Mesenchymal stem cell (in vitro differentiated cells and primary cell): ENCODE data around the gene RAE1.

ENCODE experiments used
- DNase-seq: peaks from one replicate; pipeline ENCODE4 v3.0.0-alpha.2; 2013
- H2AFZ ChIP-seq: one replicate; pipeline ENCODE4 v1.6.1; 2013; ENCODE audit warnings: low read depth, mild to moderate bottlenecking, control low read depth, inconsistent platforms, low read length, moderate library complexity
- H2AK5ac ChIP-seq: 2 replicates; pipeline ENCODE4 v1.6.1; 2013; ENCODE audit warnings: low read length, moderate library complexity, mild to moderate bottlenecking, inconsistent platforms; ENCODE audit not compliant: severe bottlenecking
- H2BK120ac ChIP-seq: one replicate; pipeline ENCODE4 v1.6.1; 2013; ENCODE audit warnings: low read depth, mild to moderate bottlenecking, inconsistent platforms, low read length, moderate library complexity
- H2BK12ac ChIP-seq, 2 experiments: one replicate each; pipeline ENCODE4 v1.6.1; 2013; ENCODE audit warnings: inconsistent platforms in 2 of 2, low read length in 2 of 2, mild to moderate bottlenecking in 2 of 2, moderate library complexity in 2 of 2, control low read depth in 1 of 2
- H2BK15ac ChIP-seq: one replicate; pipeline ENCODE4 v1.6.1; 2013; ENCODE audit warnings: mild to moderate bottlenecking, low read depth, inconsistent platforms; ENCODE audit not compliant: poor library complexity, severe bottlenecking
- H2BK5ac ChIP-seq: 2 replicates; pipeline ENCODE4 v1.6.1; 2013; ENCODE audit warnings: low read depth, mild to moderate bottlenecking, low read length, control low read depth, inconsistent platforms; ENCODE audit not compliant: poor library complexity, severe bottlenecking
- H3K14ac ChIP-seq, 2 experiments: one replicate each; pipeline ENCODE4 v1.6.1; 2013; ENCODE audit warnings: inconsistent platforms in 2 of 2, low read length in 2 of 2, control low read depth in 1 of 2, mild to moderate bottlenecking in 1 of 2, moderate library complexity in 1 of 2
- H3K18ac ChIP-seq, 2 experiments: one replicate each; pipeline ENCODE4 v1.6.1; 2013; ENCODE audit warnings: inconsistent platforms in 2 of 2, low read length in 2 of 2, control low read depth in 1 of 2, low read depth in 1 of 2, mild to moderate bottlenecking in 1 of 2
- H3K23ac ChIP-seq, 2 experiments: one replicate each; pipeline ENCODE4 v1.6.1; 2013; ENCODE audit warnings: inconsistent platforms in 2 of 2, low read length in 2 of 2, mild to moderate bottlenecking in 2 of 2, moderate library complexity in 2 of 2, control low read depth in 1 of 2
- H3K27ac ChIP-seq: 2 replicates; pipeline ENCODE4 v1.5.1; 2013; ENCODE audit warnings: mild to moderate bottlenecking, moderate library complexity, low read length, control low read depth, inconsistent platforms; ENCODE audit not compliant: poor library complexity, severe bottlenecking
- H3K27me3 ChIP-seq, 2 experiments: 2 replicates each; pipeline versions ENCODE4 v1.6.1 to v1.7.0; 2013; ENCODE audit warnings: low read length in 2 of 2, mild to moderate bottlenecking in 2 of 2, moderate library complexity in 2 of 2, control low read depth in 1 of 2, inconsistent platforms in 1 of 2; ENCODE audit not compliant: control insufficient read depth in 1 of 2, insufficient read depth in 1 of 2
- H3K36me3 ChIP-seq, 2 experiments: 2 replicates each; pipeline versions ENCODE4 v1.6.1 to v1.7.0; 2013; ENCODE audit warnings: low read length in 2 of 2, control low read depth in 1 of 2, inconsistent platforms in 1 of 2, low read depth in 1 of 2, mild to moderate bottlenecking in 1 of 2; ENCODE audit not compliant: insufficient read depth in 2 of 2, control insufficient read depth in 1 of 2
- H3K4ac ChIP-seq, 2 experiments: one replicate each; pipeline ENCODE4 v1.6.1; 2013; ENCODE audit warnings: inconsistent platforms in 2 of 2, low read length in 2 of 2, mild to moderate bottlenecking in 2 of 2, moderate library complexity in 2 of 2, control low read depth in 1 of 2, low read depth in 1 of 2
- H3K4me1 ChIP-seq: 2 replicates; pipeline ENCODE4 v1.6.1; 2013; ENCODE audit warnings: low read depth, low read length, control low read depth; ENCODE audit not compliant: control insufficient read depth, insufficient read depth
- H3K4me2 ChIP-seq: 2 replicates; pipeline ENCODE4 v1.6.1; 2013; ENCODE audit warnings: low read length, mild to moderate bottlenecking, inconsistent platforms; ENCODE audit not compliant: poor library complexity, severe bottlenecking
- H3K4me3 ChIP-seq, 2 experiments: 2 replicates each; pipeline versions ENCODE4 v1.5.1 to v1.7.0; 2013; ENCODE audit warnings: low read length in 2 of 2, mild to moderate bottlenecking in 2 of 2, control low read depth in 1 of 2, low read depth in 1 of 2; ENCODE audit not compliant: insufficient read depth in 1 of 2
- H3K79me1 ChIP-seq: replicated peaks from 2 replicates; pipeline ENCODE4 v1.6.1; 2013; ENCODE audit warnings: mild to moderate bottlenecking, control low read depth, low read length, inconsistent platforms; ENCODE audit not compliant: poor library complexity, severe bottlenecking
- H3K9ac ChIP-seq: 2 replicates; pipeline ENCODE4 v1.7.0; 2013; ENCODE audit warnings: mild to moderate bottlenecking, low read length, moderate library complexity
- H3K9me3 ChIP-seq: 2 replicates; pipeline ENCODE4 v1.7.0; 2013; ENCODE audit warnings: mild to moderate bottlenecking, low read length; ENCODE audit not compliant: control insufficient read depth
- H4K8ac ChIP-seq: one replicate; pipeline ENCODE4 v1.6.1; 2013; ENCODE audit warnings: inconsistent platforms, mild to moderate bottlenecking, low read length, moderate library complexity
- H4K91ac ChIP-seq: one replicate; pipeline ENCODE4 v1.6.1; 2013; ENCODE audit warnings: mild to moderate bottlenecking, low read length, inconsistent platforms
- WGBS: methylation state at CpG from one replicate; pipeline ENCODE4 v1.1.7; 2013; ENCODE audit warnings: mixed read lengths; 5-methylcytosine and 5-hydroxymethylcytosine counted together

RAE1 gene

DNA sequence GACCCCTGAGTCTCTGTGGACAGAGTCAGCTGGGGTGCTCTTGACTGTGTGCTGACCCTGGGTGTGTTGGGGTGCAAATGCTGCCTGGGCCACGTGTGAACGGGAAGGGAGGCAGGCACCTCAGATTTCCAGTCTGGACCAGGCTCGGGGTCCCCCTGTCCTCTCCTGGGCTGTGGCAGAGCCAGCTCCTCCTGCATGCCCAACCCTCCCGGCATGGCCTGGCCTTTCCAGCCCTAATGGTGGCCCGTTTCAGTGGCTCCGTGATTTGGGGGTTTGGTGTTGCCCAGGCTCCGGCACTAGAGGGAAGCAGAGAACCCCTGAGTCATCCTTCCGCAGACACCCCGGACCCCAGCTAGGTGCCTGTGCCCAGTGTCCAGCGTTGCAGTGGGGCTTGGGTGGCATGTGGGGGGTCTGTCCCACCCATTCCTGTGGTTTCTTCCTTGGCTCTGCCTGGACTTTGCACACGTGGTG, 49.2 kb downstream of the RAE1 start:
- Histone ChIP-seq H4K8ac (no peak overlapping the region), H3K4me2 (no peak overlapping the region), H2BK5ac (no peak overlapping the region), H2AFZ (no peak overlapping the region), H3K27me3 (no peaks in the 10 kb centered on the region), H4K91ac (no peak overlapping the region), H3K36me3 (peaks cover 28 to 95% of the 10 kb centered on the region in 2 experiments), H3K14ac (no peak overlapping the region), H2BK12ac (no peak overlapping the region), H3K4ac (no peak overlapping the region), H3K4me1 (peaks cover 56% of the 10 kb centered on the region), H2AK5ac (peak overlapping the region; percentile 20), H2BK15ac (no peak overlapping the region), H3K79me1 (peaks cover 59% of the 10 kb centered on the region), H2BK120ac (no peak overlapping the region), H3K18ac (no peak overlapping the region), H3K9me3 (no peaks in the 10 kb centered on the region), H3K23ac (no peak overlapping the region), H3K27ac (no peak overlapping the region), H3K9ac (peak overlapping the region; percentile 14), H3K4me3 (no peak overlapping the region)
- DNase-seq = no peak
- WGBS = 94% methylated on average over 11 of the region's 11 CpGs

- 95% methylated on average over 21 of the region's 21 CpGs for WGBS
- H3K79me1 ChIP-seq = peaks cover 59% of the 10 kb centered on the region
- no peak overlapping the region for H3K4me2 ChIP-seq
- no peak overlapping the region for H3K23ac ChIP-seq
- no peak overlapping the region for H2BK120ac ChIP-seq
- H2BK12ac ChIP-seq = no peak overlapping the region
- H3K14ac ChIP-seq = no peak overlapping the region
- H3K9me3 ChIP-seq = no peaks in the 10 kb centered on the region
- peaks cover 51% of the 10 kb centered on the region for H3K4me1 ChIP-seq
- no peak overlapping the region for H3K9ac ChIP-seq
- no peak overlapping the region for H3K27ac ChIP-seq
- H2BK5ac ChIP-seq = no peak overlapping the region
- H4K91ac ChIP-seq = no peak overlapping the region
- H3K4me3 ChIP-seq = no peak overlapping the region
- H2BK15ac ChIP-seq = no peak overlapping the region
- no peak for DNase-seq
- no peak overlapping the region for H3K4ac ChIP-seq
- no peaks in the 10 kb centered on the region for H3K27me3 ChIP-seq
- H4K8ac ChIP-seq = no peak overlapping the region
- no peak overlapping the region for H2AFZ ChIP-seq
- no peak overlapping the region for H3K18ac ChIP-seq
- H3K36me3 ChIP-seq = peaks cover 28 to 97% of the 10 kb centered on the region in 2 experiments
- no peak overlapping the region for H2AK5ac ChIP-seq
These were observed 49.9 kb downstream of the RAE1 start for GRCh38 chr20:57400821-57401564.

- no peak overlapping the region for H3K23ac ChIP-seq
- H2AFZ ChIP-seq = no peak overlapping the region
- H2AK5ac ChIP-seq = no peak overlapping the region
- peaks cover 56% of the 10 kb centered on the region for H3K79me1 ChIP-seq
- H3K9me3 ChIP-seq = no peaks in the 10 kb centered on the region
- H2BK5ac ChIP-seq = no peak overlapping the region
- no peaks in the 10 kb centered on the region for H3K27me3 ChIP-seq
- H4K91ac ChIP-seq = no peak overlapping the region
- H2BK15ac ChIP-seq = no peak overlapping the region
- H3K4me2 ChIP-seq = no peak overlapping the region
- H3K18ac ChIP-seq = no peak overlapping the region
- peaks cover 33 to 97% of the 10 kb centered on the region in 2 experiments for H3K36me3 ChIP-seq
- H3K14ac ChIP-seq = no peak overlapping the region
- H3K27ac ChIP-seq = no peak overlapping the region
- H2BK120ac ChIP-seq = no peak overlapping the region
- peaks cover 46% of the 10 kb centered on the region for H3K4me1 ChIP-seq
- WGBS = 96% methylated on average over 7 of the region's 7 CpGs
- H2BK12ac ChIP-seq = no peak overlapping the region
- H4K8ac ChIP-seq = no peak overlapping the region
- no peak overlapping the region for H3K9ac ChIP-seq
- H3K4me3 ChIP-seq = no peak overlapping the region
- H3K4ac ChIP-seq = no peak overlapping the region
- no peak for DNase-seq
These were observed 50.5 kb downstream of the RAE1 start for GRCh38 chr20:57401565-57401918.

- peaks cover 42% of the 10 kb centered on the region for H3K4me1 ChIP-seq
- no peaks in the 10 kb centered on the region for H3K27me3 ChIP-seq
- no peak overlapping the region for H4K8ac ChIP-seq
- no peak overlapping the region for H3K4me2 ChIP-seq
- no peak overlapping the region for H2BK5ac ChIP-seq
- WGBS = 98% methylated on average over 30 of the region's 32 CpGs
- no peak overlapping the region for H4K91ac ChIP-seq
- H3K4me3 ChIP-seq = no peak overlapping the region
- no peak for DNase-seq
- no peaks in the 10 kb centered on the region for H3K9me3 ChIP-seq
- no peak overlapping the region for H2AK5ac ChIP-seq
- no peak overlapping the region for H2AFZ ChIP-seq
- H3K36me3 ChIP-seq = peaks cover 23 to 97% of the 10 kb centered on the region in 2 experiments
- no peak overlapping the region for H3K18ac ChIP-seq
- peaks cover 59% of the 10 kb centered on the region for H3K79me1 ChIP-seq
- H3K4ac ChIP-seq = no peak overlapping the region
- H2BK120ac ChIP-seq = no peak overlapping the region
- H2BK15ac ChIP-seq = no peak overlapping the region
- H2BK12ac ChIP-seq = no peak overlapping the region
- no peak overlapping the region for H3K9ac ChIP-seq
- no peak overlapping the region for H3K14ac ChIP-seq
- H3K27ac ChIP-seq = no peak overlapping the region
- H3K23ac ChIP-seq = no peak overlapping the region
These were observed 51.4 kb downstream of the RAE1 start for GRCh38 chr20:57402206-57403125.
